Femur (tissue), 1 donor: ENCODE measurements around the gene AWAT1.
"Not testable (repeated sequence)": the region's sequence is repeated elsewhere in the genome, so short reads cannot be mapped to it uniquely, and the experiment has no call there.

ENCODE experiments used
- DNase-seq: peaks from one replicate; pipeline ENCODE4 v3.0.0-alpha.2; 2017

AWAT1 gene

DNA sequence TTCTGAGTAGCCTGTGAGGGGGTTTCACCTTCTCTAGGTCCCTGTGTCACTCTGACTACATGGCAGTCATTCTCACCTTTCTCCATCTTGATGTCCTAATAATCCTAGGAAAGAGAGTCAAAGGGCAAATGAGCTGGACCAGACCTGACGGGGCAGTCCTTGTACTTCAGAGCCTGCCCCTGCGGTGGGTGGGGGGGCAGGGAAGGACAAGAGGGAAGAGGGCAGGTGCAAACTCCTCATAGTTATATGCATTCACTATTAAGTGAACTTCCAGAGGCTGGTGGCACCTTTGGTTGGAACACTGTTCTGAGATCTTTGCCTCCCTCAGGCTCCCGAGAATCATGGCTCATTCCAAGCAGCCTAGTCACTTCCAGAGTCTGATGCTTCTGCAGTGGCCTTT, at the start of gene AWAT1:
AWAT1 (plus strand) TSS at position 301 of the 400 bp plus-strand sequence; CDS start at position 342, 41 bp downstream.
- DNase-seq: no peak

GRCh38 chrX:70190225-70190624, 44.2 kb upstream of the AWAT1 start:
- DNase-seq: no peak

- no peak for DNase-seq
Measured at GRCh38 chrX:70196961-70197720, 37.3 kb upstream of the AWAT1 start.

GRCh38 chrX:70201732-70202131, 32.7 kb upstream of the AWAT1 start:
- no peak for DNase-seq

GRCh38 chrX:70208479-70208878, 26.0 kb upstream of the AWAT1 start:
- no peak for DNase-seq

DNA sequence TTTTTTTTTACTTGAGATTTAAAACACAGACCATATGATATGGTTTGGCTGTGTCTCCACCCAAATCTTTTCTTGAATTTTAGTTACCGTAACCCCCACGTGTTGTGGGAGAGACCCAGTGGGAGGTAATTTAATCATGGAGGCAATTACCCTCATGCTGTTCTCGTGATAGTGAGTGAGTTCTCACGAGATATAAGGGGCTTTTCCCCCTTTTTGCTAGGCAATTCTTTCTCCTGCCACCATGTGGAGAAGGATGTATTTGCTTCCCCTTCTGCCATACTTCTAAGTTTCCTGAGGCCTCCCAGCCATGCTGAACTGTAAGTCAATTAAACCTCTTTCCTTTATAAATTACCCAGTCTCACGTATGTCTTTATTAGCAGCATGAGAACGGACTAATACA, 24.9 kb upstream of the AWAT1 start:
- DNase-seq: not testable (repeated sequence)

- DNase-seq: no peak
Measured at GRCh38 chrX:70219938-70220764, 14.3 kb upstream of the AWAT1 start.

DNA sequence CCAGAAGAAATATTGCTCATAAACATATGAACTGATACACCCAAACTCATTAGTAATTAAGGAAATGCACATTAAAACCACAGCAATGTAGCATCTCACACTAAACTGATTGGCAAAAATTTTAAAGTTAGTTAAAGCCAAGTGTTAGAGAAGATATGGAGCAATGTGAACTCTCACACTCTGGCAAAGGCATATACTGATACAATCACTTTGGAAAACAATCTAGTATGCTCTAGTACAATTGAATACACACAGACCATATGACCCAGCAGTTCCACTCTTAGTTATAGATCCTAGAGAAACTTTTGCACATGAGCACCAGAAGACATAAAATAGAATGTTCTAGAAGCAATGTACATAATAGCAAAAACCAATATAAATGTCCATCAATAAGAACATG, 8.4 kb upstream of the AWAT1 start:
- no peak for DNase-seq

DNA sequence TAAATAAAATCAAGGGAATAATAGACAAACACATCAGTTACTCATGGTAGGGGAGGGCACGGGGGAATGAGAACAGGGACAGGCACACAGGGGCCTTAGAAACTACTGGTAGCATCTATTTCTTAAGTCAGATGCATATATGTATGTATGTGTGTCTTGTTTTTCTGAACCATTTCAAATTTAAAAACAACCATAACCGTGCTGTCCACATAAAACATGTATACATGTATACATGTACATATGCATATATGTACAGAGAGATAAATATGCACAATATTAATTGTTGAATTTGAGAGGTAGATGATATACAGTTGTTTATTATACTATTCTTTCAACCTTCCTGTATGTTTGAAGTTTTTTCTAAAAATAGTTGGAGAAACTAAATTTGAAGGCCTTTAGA, 7.8 kb upstream of the AWAT1 start:
- DNase-seq: no peak

DNA sequence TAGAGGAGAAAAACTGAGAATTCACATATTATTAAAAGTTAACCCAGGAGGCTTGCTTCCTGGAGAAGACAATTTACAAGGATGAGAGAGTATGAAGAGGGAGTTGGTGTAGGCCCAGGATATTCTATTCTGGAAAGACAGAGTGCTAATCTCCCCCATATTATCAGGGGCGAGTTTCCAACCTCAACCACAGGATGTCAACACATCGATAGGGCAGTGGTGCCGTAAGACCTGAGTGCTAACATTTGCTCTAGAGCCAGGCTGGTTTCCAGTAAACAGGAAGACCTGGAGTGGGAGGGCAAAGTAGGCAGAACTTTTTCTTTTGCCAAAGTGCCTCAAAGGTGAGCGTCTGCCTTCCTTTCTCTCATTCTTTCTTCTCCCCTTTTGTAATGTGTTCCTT, 2.8 kb upstream of the AWAT1 start:
- DNase-seq: no peak

- DNase-seq: no peak
Measured at GRCh38 chrX:70240751-70241150, 6.3 kb downstream of the AWAT1 start.

DNA sequence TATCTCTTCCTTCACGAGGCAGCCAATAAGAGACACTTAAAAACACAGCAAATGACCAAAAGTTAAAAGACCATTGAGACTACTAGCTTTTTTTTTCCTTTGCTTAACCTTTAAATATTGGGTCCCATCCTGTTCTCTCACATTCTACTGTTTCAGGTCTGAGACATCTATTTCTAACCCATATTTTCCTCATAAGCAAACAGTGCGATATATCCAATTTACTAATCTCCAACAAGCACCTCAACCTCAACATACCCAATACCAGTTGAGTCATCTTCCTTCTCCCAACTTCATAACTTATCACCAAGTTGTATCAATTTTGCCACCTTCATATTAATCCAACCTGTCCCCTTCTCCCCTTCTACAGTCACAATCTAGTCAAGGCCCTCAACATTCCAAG, 7.0 kb downstream of the AWAT1 start:
- DNase-seq: no peak

DNA sequence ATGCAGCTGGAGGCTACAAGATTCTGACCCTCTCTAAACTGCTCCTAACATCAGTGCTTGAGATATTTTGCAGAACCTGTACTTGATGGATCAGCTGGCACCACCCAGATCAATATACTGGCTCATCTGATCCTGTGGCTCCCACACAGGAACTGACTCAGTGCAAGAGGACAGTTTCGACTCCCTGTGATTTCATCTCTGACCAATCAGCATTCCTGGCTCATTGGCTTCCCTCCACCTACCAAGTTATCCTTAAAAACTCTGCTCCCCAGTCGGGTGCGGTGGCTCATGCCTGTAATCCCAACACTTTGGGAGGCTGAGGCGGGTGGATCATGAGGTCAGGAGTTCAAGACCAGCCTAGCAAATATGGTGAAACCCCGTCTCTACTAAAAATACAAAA, 9.1 kb downstream of the AWAT1 start:
- DNase-seq: not testable (repeated sequence)

DNA sequence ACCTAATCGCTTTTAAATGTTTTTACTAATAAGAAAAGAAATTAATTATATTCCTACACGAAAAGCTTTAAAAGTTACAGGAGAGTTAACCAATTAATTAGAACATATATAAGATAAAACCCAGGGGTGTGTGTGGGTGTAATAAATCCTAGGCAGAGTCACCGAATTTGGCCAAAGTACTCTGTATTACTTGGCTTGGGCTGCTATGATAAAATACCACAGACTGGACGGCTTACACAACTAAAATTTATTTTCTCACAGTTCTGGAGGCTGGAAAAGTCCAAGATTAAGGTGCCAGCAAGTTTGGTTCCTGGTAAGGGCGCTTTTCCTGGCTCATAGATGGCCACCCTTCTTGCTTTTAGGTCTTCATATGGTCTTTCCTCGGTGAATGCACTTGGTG, 10.4 kb downstream of the AWAT1 start:
- no peak for DNase-seq

DNA sequence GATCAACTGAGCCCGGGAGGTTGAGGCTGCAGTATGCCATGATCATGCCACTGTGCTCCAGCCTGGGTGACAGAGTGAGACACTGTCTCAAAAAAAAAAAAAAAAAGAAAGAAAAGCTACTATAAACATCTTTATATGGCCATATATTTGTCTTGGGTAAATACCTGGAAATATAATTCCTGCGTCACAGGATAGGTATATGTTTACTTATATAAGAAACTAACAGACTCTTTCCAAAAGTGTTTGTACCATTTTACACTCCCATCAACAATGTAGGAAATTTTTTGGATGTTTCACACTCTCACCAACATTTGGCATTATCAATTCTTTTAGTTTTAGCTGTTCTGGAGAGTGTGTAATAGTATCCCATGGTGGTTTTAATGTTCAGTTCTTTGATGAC, 12.8 kb downstream of the AWAT1 start:
- DNase-seq: no peak

DNA sequence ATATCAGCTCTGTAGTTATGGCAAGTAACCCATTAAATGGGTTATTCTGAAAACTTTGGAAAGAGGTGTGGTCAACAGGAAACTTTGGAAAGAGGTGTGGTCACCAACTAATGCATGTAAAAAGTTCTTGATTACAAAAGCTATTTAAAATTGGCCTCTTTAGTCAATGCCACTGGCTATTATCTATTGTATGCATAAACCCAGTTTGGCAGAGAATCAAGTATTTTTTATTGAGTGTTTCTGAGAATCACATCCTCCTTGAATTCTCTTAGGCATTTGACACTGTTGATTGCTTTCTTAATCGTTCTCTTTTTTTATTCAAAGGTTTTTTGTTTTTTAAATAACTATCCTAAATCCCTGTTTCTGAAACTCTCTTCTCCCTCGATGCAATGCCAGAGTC, 18.0 kb downstream of the AWAT1 start:
- DNase-seq: no peak

DNA sequence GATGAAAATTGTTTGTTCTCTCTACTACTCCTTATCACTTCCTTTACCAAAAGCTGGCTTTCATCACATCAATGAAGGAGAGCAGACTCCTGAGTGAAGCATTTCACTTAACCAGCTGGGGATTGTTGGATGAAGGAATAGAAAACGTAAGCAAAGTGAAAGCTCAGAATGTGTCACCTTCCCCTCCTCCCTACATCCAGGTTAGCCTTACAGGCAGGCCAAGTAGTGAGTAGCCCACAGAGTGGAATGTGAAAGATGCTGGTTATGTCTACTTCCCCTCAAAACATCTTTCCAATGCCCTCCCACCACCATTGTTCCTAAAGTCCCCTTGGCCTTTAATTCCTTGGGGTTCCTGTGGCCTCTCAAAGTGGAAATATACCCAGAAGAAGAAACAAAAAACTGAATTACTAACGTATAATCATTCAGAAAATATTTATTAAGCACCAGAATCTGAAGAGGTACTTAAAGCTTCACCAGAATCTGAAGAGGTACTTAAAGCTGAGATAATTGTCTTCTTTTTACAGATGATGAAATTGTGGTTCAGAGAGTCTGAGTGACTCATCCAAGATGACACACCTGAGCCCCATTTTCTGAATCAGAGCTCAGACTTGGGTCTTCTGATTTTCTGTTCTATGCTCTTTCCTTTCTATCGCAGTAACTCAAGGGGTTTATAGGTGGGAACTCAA, 19.1 kb downstream of the AWAT1 start:
- DNase-seq: no peak

DNA sequence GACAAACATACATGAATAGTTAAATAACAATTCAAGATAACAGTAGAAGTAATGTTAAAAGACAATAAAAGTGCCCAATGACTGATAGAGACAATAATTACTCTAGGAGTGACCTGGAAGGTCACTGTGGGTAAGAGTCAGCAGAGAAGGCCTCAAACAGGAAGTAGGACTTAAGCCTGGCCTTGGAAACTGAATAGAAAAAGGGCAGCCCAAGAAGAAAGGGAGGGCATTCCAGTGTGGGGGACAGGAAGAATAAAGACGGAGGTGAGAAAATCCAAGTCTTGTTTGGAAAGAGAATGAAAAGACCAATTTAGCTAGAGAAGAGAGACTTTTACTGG, 19.6 kb downstream of the AWAT1 start:
- no peak for DNase-seq

DNA sequence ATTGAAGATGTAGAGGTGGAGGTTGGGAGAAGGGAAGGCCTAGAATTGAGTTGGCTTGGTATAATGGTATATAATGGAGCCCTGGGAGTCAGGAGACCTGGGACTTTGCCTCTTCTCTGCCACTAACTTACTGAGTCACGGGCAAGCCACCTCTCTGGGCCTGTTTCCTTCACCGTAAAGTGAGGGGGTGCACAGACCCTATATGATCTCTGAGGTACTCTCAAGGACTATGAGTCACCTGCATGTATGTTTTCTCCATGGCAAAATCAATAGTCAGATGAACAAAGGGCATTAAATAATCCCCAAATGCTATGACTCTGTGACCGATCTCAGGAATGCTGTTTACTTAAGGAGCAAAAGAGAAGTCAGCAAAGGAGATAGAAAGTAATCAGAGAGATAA, 20.5 kb downstream of the AWAT1 start:
- DNase-seq: no peak

GRCh38 chrX:70255452-70255851, 21.0 kb downstream of the AWAT1 start:
- DNase-seq: no peak

DNA sequence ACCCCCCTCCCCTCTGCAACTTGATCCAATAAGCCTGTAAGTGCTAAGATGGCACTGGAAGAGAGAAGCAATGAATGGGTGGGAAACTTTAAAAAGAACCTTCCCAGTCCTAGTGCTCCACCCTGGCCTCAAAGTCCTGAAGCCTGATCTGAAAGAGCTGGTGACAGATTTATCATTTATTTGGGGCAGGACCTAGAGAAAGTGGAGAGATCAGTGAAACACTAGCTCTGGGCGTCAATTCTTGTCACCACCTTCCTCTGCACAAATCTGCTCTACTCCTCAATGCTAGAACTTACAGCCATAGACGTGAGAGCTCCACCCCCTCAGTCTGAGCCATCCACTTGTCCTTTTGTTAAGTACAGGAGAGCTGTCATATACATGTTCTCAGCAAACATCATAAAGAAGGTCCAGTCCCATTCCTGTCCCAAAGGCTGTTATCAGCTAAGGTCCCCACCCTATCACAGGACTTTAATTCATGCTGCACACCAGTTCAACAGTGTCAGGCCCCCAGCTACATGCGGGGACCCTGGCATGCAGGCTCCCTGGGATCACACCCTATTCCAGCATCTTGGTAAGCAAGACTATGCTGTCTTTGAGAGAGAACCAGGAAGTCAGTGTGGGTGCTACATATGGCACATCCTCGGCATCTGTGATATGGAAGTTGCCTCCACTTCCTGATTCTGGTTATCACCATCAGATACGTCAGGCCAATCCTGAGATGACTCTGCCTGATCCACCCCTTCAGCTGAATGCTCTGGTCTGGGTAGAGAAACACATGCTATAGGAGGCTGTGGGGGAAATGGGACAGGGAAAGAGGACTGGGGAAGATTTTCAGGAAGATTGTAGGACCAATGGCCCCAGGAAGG, 23.2 kb downstream of the AWAT1 start:
- DNase-seq: no peak

- DNase-seq: no peak
Measured at GRCh38 chrX:70260104-70260503, 25.6 kb downstream of the AWAT1 start, which contains the start of gene P2RY4. Gene P2RY4 (minus strand): TSS chrX:70260204. CDS start chrX:70259624, 580 bp downstream.
